GM23248 (cell line): ENCODE data around the gene SLC35C1.

Source experiments
- EZH2 ChIP-seq: fragments of 200-600 bp; sonication (generic); IDR thresholded peaks from 2 replicates; pipeline ENCODE4 v1.6.1; 2018; ENCODE audit warnings: antibody characterized with exemption, mild to moderate bottlenecking; ENCODE audit not compliant: insufficient read depth, poor library complexity, severe bottlenecking
- EZH2phosphoT487 ChIP-seq: fragments of 200-600 bp; sonication (generic); IDR thresholded peaks from 2 replicates; pipeline ENCODE4 v1.6.1; 2018; ENCODE audit warnings: antibody characterized with exemption, moderate library complexity, mild to moderate bottlenecking, low read depth; ENCODE audit not compliant: insufficient read depth

DNA sequence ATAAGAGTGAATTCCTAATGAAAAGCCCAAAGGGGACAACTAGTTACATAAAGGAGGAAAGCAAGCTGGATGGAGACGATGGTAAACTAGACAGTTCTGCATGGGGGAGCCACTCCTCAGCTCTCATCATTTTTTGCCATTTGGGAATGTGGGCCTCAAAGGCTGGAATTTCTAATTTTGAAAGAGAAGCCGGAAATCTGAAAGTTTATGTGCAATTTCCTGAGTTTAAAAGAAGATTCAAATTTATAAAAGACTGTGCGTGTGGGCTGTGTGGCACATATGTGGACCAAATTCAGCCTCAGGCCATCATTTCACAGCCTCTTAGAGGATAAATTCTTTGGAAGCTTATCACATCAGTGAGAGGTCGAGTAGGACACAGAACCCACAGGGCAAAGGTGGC lies 24.0 kb downstream of the SLC35C1 start:
- no peak for TF ChIP-seq EZH2
- TF ChIP-seq EZH2phosphoT487: no peak
